Ovary (tissue), 9 donors: ENCODE results near the gene CSNK1G2. TPM values are rescaled to one million over a fixed set of nuclear protein-coding genes. Genes with fewer than 3 reads are reported as not detected.

ENCODE experiments used
- DNase-seq, 5 donors: peaks; one replicate each; pipeline ENCODE4 v3.0.0-alpha.2; 2019 to 2020
- H3K27ac ChIP-seq, 2 donors: fragments of 200-600 bp; one replicate each; pipeline versions ENCODE4 v1.5.1 to v1.8.0; 2019 to 2022
- H3K27me3 ChIP-seq: fragments of 200-600 bp; one replicate; pipeline ENCODE4 v1.8.0; 2022
- H3K36me3 ChIP-seq: fragments of 200-600 bp; sonication (generic); one replicate; pipeline ENCODE4 v1.5.1; 2019
- H3K4me1 ChIP-seq: one replicate; pipeline ENCODE4 v1.8.1; 2013; ENCODE audit warnings: mild to moderate bottlenecking, moderate library complexity; ENCODE audit not compliant: insufficient read depth
- H3K4me3 ChIP-seq: fragments of 200-600 bp; sonication (generic); one replicate; pipeline ENCODE4 v1.5.1; 2017
- H3K9me3 ChIP-seq, 2 donors: fragments of 200-600 bp in 1 of 2; sonication (generic) in 1 of 2; one replicate each; pipeline versions ENCODE4 v1.5.1 to v1.8.1; 2013 to 2019; ENCODE audit warnings: mild to moderate bottlenecking in 1 of 2, moderate library complexity in 1 of 2
- CTCF ChIP-seq, 3 donors: fragments of 450-650 bp in 2 of 3; fragments of 200-600 bp in 1 of 3; IDR thresholded peaks; one replicate each; pipeline versions ENCODE4 v1.5.1 to v1.8.0; 2016 to 2022; ENCODE audit warnings: antibody characterized with exemption in 3 of 3, mild to moderate bottlenecking in 1 of 3
- EP300 ChIP-seq: sonication (generic); formaldehyde crosslinking; IDR thresholded peaks from one replicate; pipeline ENCODE4 v1.6.1; 2017; ENCODE audit warnings: antibody characterized with exemption
- POLR2A ChIP-seq: fragments of 450-650 bp; IDR thresholded peaks from one replicate; pipeline ENCODE4 v1.6.1; 2017; ENCODE audit warnings: antibody characterized with exemption, mild to moderate bottlenecking, moderate library complexity
- WGBS, 3 donors: extraction: QIAGEN DNeasy Blood & Tissue Kit in 1 of 3; methylation state at CpG; one replicate each; pipeline versions ENCODE4 v1.1.5 to v1.1.7; 2013 to 2017; 5-methylcytosine and 5-hydroxymethylcytosine counted together
- intact Hi-C, 4 donors: fragments of 100-400 bp; cut with DNase I; formaldehyde crosslinking; loops; one replicate each; pipeline versions ENCODE4 v1.11.0 to v1.15.1; 2022 to 2023
- polyA plus RNA-seq, 2 donors: library from polyadenylated mRNA; stranded (reverse); fragments of 200-250 nt in 1 of 2; fragments of 350-450 nt in 1 of 2; fragmentation: Illumina TruSeq in 1 of 2; extraction: RNeasy Lipid Tissue Mini Kit (QIAGEN cat#74804) in 1 of 2; gene quantifications; one replicate each; pipeline ENCODE4 v1.2.3, GENCODE V29; 2013 to 2014
- total RNA-seq, 7 donors: library from RNA; depleted of rRNA in 2 of 7; stranded (reverse); fragments of >200 nt in 2 of 7; fragmentation: NEBNext Ultra II Directional in 3 of 7; extraction: Animal tissue kit (Norgen Biotek cat#: 25700) in 3 of 7; gene quantifications; one replicate each; pipeline versions ENCODE4 v1.1.0 to v1.2.4, GENCODE V29; 2016 to 2023
- donor health status: DM: no; HTN: no; CAD: no; lungs with moderate emphysema.
- donor health status: DM: no; HTN: no; CAD: no.
- donor health status: Bipolar disorder and iron deficiency.
- donor health status: DM: yes; HTN: yes; CAD: no.
- donor health status: DM: no; HTN: no; CAD: no.
- donor health status: DM: yes; HTN: yes; CAD: no.

Gene CSNK1G2
- total and polyA plus RNA-seq, 9 donors: 5.9 to 65.4 (median 50.3) TPM

- Histone ChIP-seq H3K36me3 (no peaks in the 10 kb centered on the region), H3K27me3 (no peaks in the 10 kb centered on the region), H3K27ac (no peak overlapping the region), H3K4me1 (peaks cover 4% of the 10 kb centered on the region), H3K4me3 (no peak overlapping the region), H3K9me3 (no peaks in the 10 kb centered on the region)
- DNase-seq: no peak
- intact Hi-C loops: loop anchor here in 1 of 4 donors (5.0 kb wide), 1 partner anchor 276 kb away; no protein-coding TSS in a partner anchor
- WGBS, 3 donors: 81 to 86% (median 82%) methylated on average over 18 to 19 of the region's 19 CpGs
- TF ChIP-seq POLR2A: no peak
- TF ChIP-seq CTCF (IDR thresholded peaks at IDR 0.05): no peak
- TF ChIP-seq EP300: no peak
These were observed 12.1 kb downstream of the CSNK1G2 start for GRCh38 chr19:1953037-1953436.

- Histone ChIP-seq H3K36me3 (no peaks in the 10 kb centered on the region), H3K4me3 (no peak overlapping the region), H3K27ac (no peak overlapping the region), H3K9me3 (no peaks in the 10 kb centered on the region), H3K27me3 (no peaks in the 10 kb centered on the region), H3K4me1 (peaks cover 4% of the 10 kb centered on the region)
- WGBS, 3 donors: 86 to 91% (median 86%) methylated on average over 32 of the region's 32 CpGs
- intact Hi-C loops: loop anchor here in 1 of 4 donors (5.0 kb wide), 1 partner anchor 276 kb away; no protein-coding TSS in a partner anchor
- no peak for DNase-seq
- TF ChIP-seq POLR2A: no peak
- TF ChIP-seq EP300: no peak
- TF ChIP-seq CTCF (IDR thresholded peaks at IDR 0.05): no peak
These were observed 12.6 kb downstream of the CSNK1G2 start for GRCh38 chr19:1953441-1954094.

GRCh38 chr19:1954532-1954933 lies 13.6 kb downstream of the CSNK1G2 start:
- WGBS, 3 donors: 89 to 91% (median 90%) methylated on average over 15 of the region's 15 CpGs
- H3K27ac ChIP-seq: no peak overlapping the region
- H3K4me1 ChIP-seq: peaks cover 4% of the 10 kb centered on the region
- intact Hi-C loops: loop anchor here in 1 of 4 donors (5.0 kb wide), 1 partner anchor 277 kb away; no protein-coding TSS in a partner anchor
- H3K27me3 ChIP-seq: no peaks in the 10 kb centered on the region
- no peaks in the 10 kb centered on the region for H3K36me3 ChIP-seq
- DNase-seq: no peak
- H3K4me3 ChIP-seq: no peak overlapping the region
- no peak for TF ChIP-seq EP300
- H3K9me3 ChIP-seq: no peaks in the 10 kb centered on the region

GRCh38 chr19:1955171-1956121 lies 14.5 kb downstream of the CSNK1G2 start:
- no peaks in the 10 kb centered on the region for H3K36me3 ChIP-seq
- 74 to 86% (median 75%) methylated on average over 27 to 51 of the region's 51 CpGs for WGBS, 3 donors
- H3K27me3 ChIP-seq: no peaks in the 10 kb centered on the region
- H3K27ac ChIP-seq: no peak overlapping the region
- TF ChIP-seq POLR2A: no peak
- intact Hi-C loops: loop anchor here in 1 of 4 donors (5.0 kb wide), 1 partner anchor 57 kb away; no protein-coding TSS in a partner anchor
- H3K4me3 ChIP-seq: no peak overlapping the region
- no peak for DNase-seq
- H3K4me1 ChIP-seq: peaks cover 4% of the 10 kb centered on the region
- H3K9me3 ChIP-seq: no peaks in the 10 kb centered on the region

- DNase-seq: no peak
- Histone ChIP-seq H3K9me3 (no peaks in the 10 kb centered on the region), H3K36me3 (no peaks in the 10 kb centered on the region), H3K27ac (no peak overlapping the region), H3K27me3 (no peaks in the 10 kb centered on the region), H3K4me3 (no peak overlapping the region), H3K4me1 (peaks cover 7% of the 10 kb centered on the region)
- TF ChIP-seq EP300: no peak
- no peak for TF ChIP-seq POLR2A
- no peak for TF ChIP-seq CTCF (IDR thresholded peaks at IDR 0.05)
- WGBS, 3 donors: 90 to 95% (median 90%) methylated on average over 10 to 12 of the region's 12 CpGs
- intact Hi-C loops: loop anchor here in 1 of 4 donors (5.0 kb wide), 1 partner anchor 56 kb away; no protein-coding TSS in a partner anchor
These were observed 15.1 kb downstream of the CSNK1G2 start for GRCh38 chr19:1956122-1956494.
